Measurements from ENCODE around the gene APOBEC4.
"Not testable (repeated sequence)": the region's sequence is repeated elsewhere in the genome, so short reads cannot be mapped to it uniquely, and the experiment has no call there.

The APOBEC4 gene

GRCh38 chr1:183632964-183633363, 20.2 kb downstream of the APOBEC4 start:
- no peak for DNase-seq

GRCh38 chr1:183632114-183632513, 21.0 kb downstream of the APOBEC4 start:
- DNase-seq: no peak

- DNase-seq: no peak
These were observed 22.4 kb downstream of the APOBEC4 start for GRCh38 chr1:183630748-183631147.

GRCh38 chr1:183628537-183628936, 24.6 kb downstream of the APOBEC4 start:
- DNase-seq: no peak

GRCh38 chr1:183626236-183626635, 26.9 kb downstream of the APOBEC4 start:
- not testable (repeated sequence) for DNase-seq

GRCh38 chr1:183622884-183623785, 30.0 kb downstream of the APOBEC4 start:
- DNase-seq: peak; percentile 55

- no peak for DNase-seq
These were observed 31.1 kb downstream of the APOBEC4 start for GRCh38 chr1:183622013-183622412.

- no peak for DNase-seq
These were observed 32.8 kb downstream of the APOBEC4 start for GRCh38 chr1:183620311-183620710.

- DNase-seq: no peak
These were observed 33.3 kb downstream of the APOBEC4 start for GRCh38 chr1:183619781-183620180.

- DNase-seq: not testable (repeated sequence)
These were observed 34.9 kb downstream of the APOBEC4 start for GRCh38 chr1:183618202-183618601.

- not testable (repeated sequence) for DNase-seq
These were observed 40.1 kb downstream of the APOBEC4 start for GRCh38 chr1:183612975-183613374.

- DNase-seq: no peak
These were observed 40.7 kb downstream of the APOBEC4 start for GRCh38 chr1:183612407-183612806.

- no peak for DNase-seq
These were observed 42.1 kb downstream of the APOBEC4 start for GRCh38 chr1:183611021-183611420.

GRCh38 chr1:183609759-183610452, 43.2 kb downstream of the APOBEC4 start:
- no peak for DNase-seq

GRCh38 chr1:183609313-183609712, 43.8 kb downstream of the APOBEC4 start:
- DNase-seq: no peak

- DNase-seq: no peak
These were observed 45.7 kb downstream of the APOBEC4 start for GRCh38 chr1:183607322-183607980.

- DNase-seq: no peak
These were observed 47.2 kb downstream of the APOBEC4 start for GRCh38 chr1:183605904-183606303.

GRCh38 chr1:183604815-183605214, 48.3 kb downstream of the APOBEC4 start:
- DNase-seq: no peak

GRCh38 chr1:183604038-183604808, 48.9 kb downstream of the APOBEC4 start:
- no peak for DNase-seq

- no peak for DNase-seq
These were observed 50.6 kb downstream of the APOBEC4 start for GRCh38 chr1:183602510-183602909.

GRCh38 chr1:183600634-183601033, 52.5 kb downstream of the APOBEC4 start:
- DNase-seq: no peak

- DNase-seq: no peak
These were observed 53.0 kb downstream of the APOBEC4 start for GRCh38 chr1:183600136-183600535.

GRCh38 chr1:183598386-183598785, 54.7 kb downstream of the APOBEC4 start:
- no peak for DNase-seq
